PC-9 (cell line): ENCODE data around the gene HAGHL. TPM values are rescaled to one million over a fixed set of nuclear protein-coding genes. Genes with fewer than 3 reads are reported as not detected.

Source experiments
- BruUV-seq: library from RNA; stranded (reverse); fragments of 400-500 nt; replicated peaks from 2 replicates; lab custom pipeline; 2021; lab: Mats Ljungman, UMichigan
- CTCF ChIA-PET: fragments of 300-600 bp; sonication (Branson Sonifier 250); formaldehyde crosslinking; loops from one replicate; lab custom pipeline; 2022; ENCODE audit warnings: antibody characterized with exemption; lab: Charles Lee
- POLR2A ChIA-PET: fragments of 300-600 bp; sonication (Branson Sonifier 250); formaldehyde crosslinking; loops from one replicate; lab custom pipeline; 2022; ENCODE audit warnings: antibody characterized with exemption; ENCODE audit not compliant: unreplicated experiment; lab: Charles Lee
- DNase-seq, 2 experiments: peaks; one replicate each; pipeline versions ENCODE4 v3.0.0 to v3.0.0-alpha.2; 2015 to 2022; ENCODE audit warnings: mixed read lengths in 1 of 2
- H2AFZ ChIP-seq: fragments of 200-600 bp; sonication (generic); 2 replicates; pipeline ENCODE4 v1.8.1; 2017; ENCODE audit warnings: antibody characterized with exemption
- H3F3A ChIP-seq: fragments of 200-600 bp; sonication (generic); 2 replicates; pipeline ENCODE4 v1.8.1; 2017; ENCODE audit warnings: antibody characterized with exemption, mild to moderate bottlenecking, low read depth; ENCODE audit not compliant: insufficient read depth
- H3K27ac ChIP-seq: fragments of 200-600 bp; sonication (generic); 2 replicates; pipeline ENCODE4 v1.6.1; 2016; ENCODE audit warnings: mixed run types
- H3K27me3 ChIP-seq: fragments of 200-600 bp; sonication (generic); 2 replicates; pipeline ENCODE4 v1.6.1; 2016; ENCODE audit warnings: low read depth, mixed run types; ENCODE audit not compliant: insufficient read depth
- H3K36me3 ChIP-seq: fragments of 200-600 bp; sonication (generic); 2 replicates; pipeline ENCODE4 v1.6.1; 2016; ENCODE audit warnings: low read depth, mixed run types
- H3K4me1 ChIP-seq: fragments of 200-600 bp; sonication (generic); replicated peaks from 2 replicates; pipeline ENCODE4 v1.6.1; 2016; ENCODE audit warnings: mixed run types; ENCODE audit not compliant: insufficient read depth
- H3K4me2 ChIP-seq: fragments of 200-600 bp; sonication (generic); 2 replicates; pipeline ENCODE4 v1.6.1; 2017; ENCODE audit warnings: mixed run types
- H3K4me3 ChIP-seq: fragments of 200-600 bp; sonication (generic); 2 replicates; pipeline ENCODE4 v1.6.1; 2016; ENCODE audit warnings: mixed run types
- H3K79me2 ChIP-seq: fragments of 200-600 bp; sonication (generic); 2 replicates; pipeline ENCODE4 v1.6.1; 2017; ENCODE audit warnings: low read depth, mixed run types
- H3K9me2 ChIP-seq: fragments of 200-600 bp; sonication (generic); 2 replicates; pipeline ENCODE4 v1.8.1; 2017; ENCODE audit warnings: mild to moderate bottlenecking; ENCODE audit not compliant: insufficient read depth
- H3K9me3 ChIP-seq: fragments of 200-600 bp; sonication (generic); 2 replicates; pipeline ENCODE4 v1.8.1; 2016; ENCODE audit warnings: low read depth; ENCODE audit not compliant: insufficient read depth
- H4K20me1 ChIP-seq: fragments of 200-600 bp; sonication (generic); 2 replicates; pipeline ENCODE4 v1.8.1; 2017; ENCODE audit not compliant: insufficient read depth
- CTCF ChIP-seq: fragments of 200-600 bp; sonication (generic); conservative IDR thresholded peaks from 2 replicates; pipeline ENCODE4 v1.6.1; 2017; ENCODE audit warnings: mixed run types, antibody characterized with exemption, mild to moderate bottlenecking, moderate library complexity
- EZH2 ChIP-seq: fragments of 200-600 bp; sonication (generic); IDR thresholded peaks from 2 replicates; pipeline ENCODE4 v1.8.0; 2017; ENCODE audit warnings: antibody characterized with exemption, low read depth
- intact Hi-C: fragments of 100-400 bp; cut with micrococcal nuclease; formaldehyde crosslinking; loops from one replicate; pipeline ENCODE4 v1.10.0; 2022; ENCODE audit not compliant: unreplicated experiment
- total RNA-seq: library from RNA; stranded (reverse); gene quantifications from 2 replicates; pipeline ENCODE4 v1.2.3, GENCODE V29; 2021

The HAGHL gene
- total RNA-seq, 1 experiment from 2014 or later = 31.0 TPM

- Histone ChIP-seq H3K4me2 (no peak overlapping the region), H3F3A (0 out of 2 replicates have a peak, but pooled peaks cover 4% of the 10 kb centered on the region), H3K79me2 (no peaks in the 10 kb centered on the region), H3K4me1 (no peaks in the 10 kb centered on the region), H3K27ac (no peak overlapping the region), H4K20me1 (no peaks in the 10 kb centered on the region), H3K4me3 (no peak overlapping the region), H3K36me3 (no peaks in the 10 kb centered on the region), H2AFZ (no peak overlapping the region), H3K9me2 (no peaks in the 10 kb centered on the region), H3K9me3 (no peaks in the 10 kb centered on the region), H3K27me3 (no peaks in the 10 kb centered on the region)
- intact Hi-C loops = no loop called here
- no TSS peak for BruUV-seq
- ChIA-PET POLR2A (no interaction called here), CTCF (no interaction called here)
- TF ChIP-seq CTCF = no peak
- TF ChIP-seq EZH2 = no peak
- no peak for DNase-seq
These were observed 21.3 kb downstream of the HAGHL start for GRCh38 chr16:747978-748746.

DNA sequence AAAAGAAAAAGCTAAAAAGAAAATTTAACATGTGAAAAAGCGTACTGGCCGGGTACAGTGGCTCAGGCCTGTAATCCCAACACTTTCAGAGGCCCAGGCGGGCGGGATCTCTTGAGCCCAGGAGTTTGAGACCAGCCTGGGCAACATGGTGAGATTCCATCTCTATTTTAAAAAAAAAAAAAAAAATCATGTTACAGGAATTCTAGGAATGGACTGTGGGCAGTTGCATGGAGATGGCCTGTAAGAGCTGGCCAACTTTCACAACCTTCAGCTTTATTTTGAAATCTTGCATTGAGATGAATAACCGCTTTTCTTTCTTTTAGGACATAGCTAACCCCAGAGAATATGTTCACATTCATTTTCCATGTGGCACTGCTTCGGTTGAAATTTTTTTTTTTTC lies 22.1 kb downstream of the HAGHL start:
- POLR2A ChIA-PET = interaction anchor here (0.7 to 0.8 kb wide), 3 partner anchors 10 to 37 kb away, joined by 9 to 24 read pairs (median 23); partner anchors contain the start of gene MSLN
- BruUV-seq = no TSS peak
- no peaks in the 10 kb centered on the region for H3K9me3 ChIP-seq
- H3K36me3 ChIP-seq = no peaks in the 10 kb centered on the region
- no peak overlapping the region for H3K4me2 ChIP-seq
- intact Hi-C loops = no loop called here
- CTCF ChIA-PET = interaction anchor here (0.6 kb wide), 1 partner anchor 710 kb away, joined by 5 read pairs; no protein-coding TSS in a partner anchor
- no peaks in the 10 kb centered on the region for H3K79me2 ChIP-seq
- H3K27ac ChIP-seq = no peak overlapping the region
- no peaks in the 10 kb centered on the region; the same call in 1 of the 2 replicates for H4K20me1 ChIP-seq
- TF ChIP-seq CTCF = no peak
- TF ChIP-seq EZH2 = no peak
- no peaks in the 10 kb centered on the region for H3K9me2 ChIP-seq
- no peak overlapping the region for H2AFZ ChIP-seq
- peak in 1 of 2 experiments; percentile 50 for DNase-seq
- 0 out of 2 replicates have a peak, but pooled peaks cover 4% of the 10 kb centered on the region for H3F3A ChIP-seq
- H3K4me3 ChIP-seq = no peak overlapping the region
- no peaks in the 10 kb centered on the region for H3K27me3 ChIP-seq
- no peaks in the 10 kb centered on the region for H3K4me1 ChIP-seq

GRCh38 chr16:750485-750884 lies 23.6 kb downstream of the HAGHL start:
- H3K4me2 ChIP-seq = no peak overlapping the region
- no peaks in the 10 kb centered on the region for H3K9me2 ChIP-seq
- intact Hi-C loops = no loop called here
- 0 out of 2 replicates have a peak, but pooled peaks cover 4% of the 10 kb centered on the region for H3F3A ChIP-seq
- no peaks in the 10 kb centered on the region for H3K4me1 ChIP-seq
- H3K27me3 ChIP-seq = no peaks in the 10 kb centered on the region
- no peak overlapping the region for H2AFZ ChIP-seq
- H3K79me2 ChIP-seq = no peaks in the 10 kb centered on the region
- CTCF ChIA-PET = no interaction called here
- H3K4me3 ChIP-seq = no peak overlapping the region
- no peak overlapping the region for H3K27ac ChIP-seq
- no peaks in the 10 kb centered on the region for H3K9me3 ChIP-seq
- BruUV-seq = no TSS peak
- H4K20me1 ChIP-seq = no peaks in the 10 kb centered on the region; the same call in 1 of the 2 replicates
- TF ChIP-seq EZH2 (no peak), CTCF (no peak)
- H3K36me3 ChIP-seq = no peaks in the 10 kb centered on the region
- POLR2A ChIA-PET = no interaction called here
- DNase-seq = no peak
